ENCODE results near the gene SPACA5B. TPM values are rescaled to one million over a fixed set of nuclear protein-coding genes. Genes with fewer than 3 reads are reported as not detected.
"Not testable (repeated sequence)": the region's sequence is repeated elsewhere in the genome, so short reads cannot be mapped to it uniquely, and the experiment has no call there.

The SPACA5B gene
- total RNA-seq, 1 experiment from 2014 or later = not detected

DNA sequence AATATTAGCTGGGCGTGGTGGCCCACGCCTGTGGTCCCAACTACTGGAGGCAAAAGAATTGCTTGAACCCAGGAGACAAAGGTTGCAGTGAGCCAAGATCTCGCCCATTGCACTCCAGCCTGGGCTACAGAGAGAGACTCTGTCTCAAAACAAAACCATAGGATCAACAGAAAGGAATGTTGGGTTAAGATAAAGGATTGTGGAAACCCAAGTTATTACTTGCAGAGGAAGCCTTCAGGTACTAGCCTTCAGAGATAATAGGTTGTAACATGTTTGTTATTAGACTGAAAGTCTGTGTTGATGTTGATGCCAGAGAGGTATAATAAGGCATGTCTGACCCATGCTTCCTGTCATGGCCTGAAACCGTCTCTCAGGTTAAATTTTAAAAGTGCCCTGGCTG lies 49.3 kb downstream of the SPACA5B start:
- no peaks in the 10 kb centered on the region for H3K27me3 ChIP-seq (ENCODE audit: control insufficient read depth, insufficient read depth, low read length)
- BruUV-seq (replicated peaks) = no TSS peak
- H3K27ac ChIP-seq (ENCODE audit: low read length) = no peak overlapping the region
- ATAC-seq (no peak), DNase-seq (ENCODE audit: low read depth, low spot score) (no peak)
- intact Hi-C loops (cut with micrococcal nuclease; ENCODE audit: unreplicated experiment) (no loop called here), in situ Hi-C loops (cut with HindIII; ENCODE audit: low pct_unique_long_range_greater_than_20kb, low sequenced_read_pairs) (no loop called here)
- H3K4me1 ChIP-seq (ENCODE audit: control insufficient read depth, insufficient read depth, low read length) = no peaks in the 10 kb centered on the region
- no peaks in the 10 kb centered on the region for H3K9me3 ChIP-seq (ENCODE audit: control insufficient read depth, insufficient read depth, low read depth, low read length)
- TF ChIP-seq POLR2AphosphoS5 (IDR thresholded peaks at IDR 0.05; ENCODE audit: low read depth, low read length) = no peak
- H3K36me3 ChIP-seq (ENCODE audit: control insufficient read depth, insufficient read depth, low read length) = no peaks in the 10 kb centered on the region
- POLR2A ChIA-PET = no interaction called here
- no peak overlapping the region for H3K4me3 ChIP-seq (ENCODE audit: low read depth in 2 of 2, low read length in 2 of 2)
- CTCF ChIA-PET = no interaction called here

DNA sequence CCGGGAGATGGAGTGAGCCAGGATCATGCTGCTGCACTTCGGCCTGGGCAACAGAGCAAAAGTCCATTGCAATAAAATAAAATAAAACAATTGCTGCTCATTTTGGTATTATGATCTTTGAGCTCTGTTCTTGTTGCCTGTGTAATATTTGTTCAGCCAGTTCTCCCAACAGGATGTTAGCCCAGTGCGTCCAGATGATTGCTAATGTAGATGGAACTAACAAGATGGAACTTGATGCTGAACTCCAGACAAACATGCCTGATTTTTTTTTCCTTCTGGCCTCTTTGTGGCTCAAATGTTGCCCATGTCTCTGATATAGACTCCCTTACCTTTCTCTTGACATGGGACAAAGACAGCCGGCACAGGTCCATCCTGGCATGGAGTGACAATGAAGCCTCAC lies 50.4 kb downstream of the SPACA5B start:
- Histone ChIP-seq H3K27me3 (ENCODE audit: control insufficient read depth, insufficient read depth, low read length) (no peaks in the 10 kb centered on the region), H3K4me3 (ENCODE audit: low read depth in 2 of 2, low read length in 2 of 2) (no peak overlapping the region), H3K36me3 (ENCODE audit: control insufficient read depth, insufficient read depth, low read length) (no peaks in the 10 kb centered on the region), H3K9me3 (ENCODE audit: control insufficient read depth, insufficient read depth, low read depth, low read length) (no peaks in the 10 kb centered on the region), H3K4me1 (ENCODE audit: control insufficient read depth, insufficient read depth, low read length) (no peaks in the 10 kb centered on the region), H3K27ac (ENCODE audit: low read length) (no peak overlapping the region)
- no TSS peak for BruUV-seq (replicated peaks)
- DNase-seq (ENCODE audit: low read depth, low spot score) (no peak), ATAC-seq (no peak)
- ChIA-PET CTCF (no interaction called here), POLR2A (no interaction called here)
- intact Hi-C loops (cut with micrococcal nuclease; ENCODE audit: unreplicated experiment) (no loop called here), in situ Hi-C loops (cut with HindIII; ENCODE audit: low pct_unique_long_range_greater_than_20kb, low sequenced_read_pairs) (no loop called here)
- TF ChIP-seq, protein P1, sequence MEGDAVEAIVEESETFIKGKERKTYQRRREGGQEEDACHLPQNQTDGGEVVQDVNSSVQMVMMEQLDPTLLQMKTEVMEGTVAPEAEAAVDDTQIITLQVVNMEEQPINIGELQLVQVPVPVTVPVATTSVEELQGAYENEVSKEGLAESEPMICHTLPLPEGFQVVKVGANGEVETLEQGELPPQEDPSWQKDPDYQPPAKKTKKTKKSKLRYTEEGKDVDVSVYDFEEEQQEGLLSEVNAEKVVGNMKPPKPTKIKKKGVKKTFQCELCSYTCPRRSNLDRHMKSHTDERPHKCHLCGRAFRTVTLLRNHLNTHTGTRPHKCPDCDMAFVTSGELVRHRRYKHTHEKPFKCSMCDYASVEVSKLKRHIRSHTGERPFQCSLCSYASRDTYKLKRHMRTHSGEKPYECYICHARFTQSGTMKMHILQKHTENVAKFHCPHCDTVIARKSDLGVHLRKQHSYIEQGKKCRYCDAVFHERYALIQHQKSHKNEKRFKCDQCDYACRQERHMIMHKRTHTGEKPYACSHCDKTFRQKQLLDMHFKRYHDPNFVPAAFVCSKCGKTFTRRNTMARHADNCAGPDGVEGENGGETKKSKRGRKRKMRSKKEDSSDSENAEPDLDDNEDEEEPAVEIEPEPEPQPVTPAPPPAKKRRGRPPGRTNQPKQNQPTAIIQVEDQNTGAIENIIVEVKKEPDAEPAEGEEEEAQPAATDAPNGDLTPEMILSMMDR (IDR thresholded peaks at IDR 0.05) = no peak
- TF ChIP-seq POLR2AphosphoS5 (IDR thresholded peaks at IDR 0.05; ENCODE audit: low read depth, low read length) (no peak), TCF7L2 (IDR thresholded peaks at IDR 0.05; ENCODE audit: low read depth, low read length) (no peak), REST (IDR thresholded peaks at IDR 0.05; ENCODE audit: insufficient read depth in 1 of 2, low read depth in 2 of 2, low read length in 1 of 2) (no peak), SIN3A (IDR thresholded peaks at IDR 0.05; ENCODE audit: borderline replicate concordance, insufficient read depth, low read depth, low read length) (no peak)

GRCh38 chrX:48181882-48182281 lies 51.5 kb downstream of the SPACA5B start:
- POLR2A ChIA-PET; BruUV-seq (replicated peaks): not testable (repeated sequence)

More at GRCh38 chrX:48181882-48182281, 51.5 kb downstream of the SPACA5B start:
- intact Hi-C loops (cut with micrococcal nuclease; ENCODE audit: unreplicated experiment); CTCF ChIA-PET; H3K4me1 ChIP-seq (ENCODE audit: control insufficient read depth, insufficient read depth, low read length); H3K9me3 ChIP-seq (ENCODE audit: control insufficient read depth, insufficient read depth, low read depth, low read length); H3K27me3 ChIP-seq (ENCODE audit: control insufficient read depth, insufficient read depth, low read length); DNase-seq (ENCODE audit: low read depth, low spot score); ATAC-seq; in situ Hi-C loops (cut with HindIII; ENCODE audit: low pct_unique_long_range_greater_than_20kb, low sequenced_read_pairs); H3K36me3 ChIP-seq (ENCODE audit: control insufficient read depth, insufficient read depth, low read length); H3K27ac ChIP-seq (ENCODE audit: low read length); H3K4me3 ChIP-seq (ENCODE audit: low read depth in 2 of 2, low read length in 2 of 2): not testable (repeated sequence)

Other genes starting within 250 kb of the SPACA5B start
- gene ZNF182, start 126.6 kb upstream of the SPACA5B start, total RNA-seq (2021; ENCODE audit: unreplicated experiment) = 11.1 TPM
- not detected for gene SPACA5, start 123.6 kb upstream of the SPACA5B start, total RNA-seq (2021; ENCODE audit: unreplicated experiment)
- gene ZNF630, start 59.0 kb upstream of the SPACA5B start, total RNA-seq (2021; ENCODE audit: unreplicated experiment) = 3.0 TPM
- not detected for gene SSX5, start 66.2 kb downstream of the SPACA5B start, total RNA-seq (2021; ENCODE audit: unreplicated experiment)
- 0.13 TPM for gene SSX1, start 124.8 kb downstream of the SPACA5B start, total RNA-seq (2021; ENCODE audit: unreplicated experiment)
- not detected for gene SSX3, start 226.1 kb downstream of the SPACA5B start, total RNA-seq (2021; ENCODE audit: unreplicated experiment)

Data from Panc1 (cell line).